ENCODE measurements around the gene HOTAIR.
A peak's percentile ranks its signal among the peaks of the same experiment; 100 is the strongest.

Gene HOTAIR

GRCh38 chr12:53948650-53949593 is 25.8 kb downstream of the HOTAIR start:
- peak; percentile 51 for DNase-seq (ENCODE audit: low spot score)

GRCh38 chr12:53947743-53948142 is 27.0 kb downstream of the HOTAIR start:
- no peak for DNase-seq (ENCODE audit: low spot score)

GRCh38 chr12:53944907-53945847 is 29.6 kb downstream of the HOTAIR start:
- no peak for DNase-seq (ENCODE audit: low spot score)

GRCh38 chr12:53944209-53944608 is 30.5 kb downstream of the HOTAIR start:
- DNase-seq (ENCODE audit: low spot score) = no peak

GRCh38 chr12:53942467-53942997 is 32.2 kb downstream of the HOTAIR start:
- DNase-seq (ENCODE audit: low spot score) = no peak

- no peak for DNase-seq (ENCODE audit: low spot score)
Measured at GRCh38 chr12:53941750-53942149, 33.0 kb downstream of the HOTAIR start.

GRCh38 chr12:53941187-53941586 is 33.6 kb downstream of the HOTAIR start:
- no peak for DNase-seq (ENCODE audit: low spot score)

GRCh38 chr12:53940443-53941014 is 34.2 kb downstream of the HOTAIR start:
- no peak for DNase-seq (ENCODE audit: low spot score)

GRCh38 chr12:53939141-53940108 is 35.3 kb downstream of the HOTAIR start:
- no peak for DNase-seq (ENCODE audit: low spot score)

- peak; percentile 96 for DNase-seq (ENCODE audit: low spot score)
Measured at GRCh38 chr12:53938326-53939140, 36.2 kb downstream of the HOTAIR start, which contains the start of gene HOXC13. Gene HOXC13, plus strand, starts transcription at chr12:53938831. Its CDS starts 76 bp downstream, at chr12:53938907.

- DNase-seq (ENCODE audit: low spot score) = no peak
Measured at GRCh38 chr12:53937596-53938325, 37.0 kb downstream of the HOTAIR start.

- DNase-seq (ENCODE audit: low spot score) = no peak
Measured at GRCh38 chr12:53937099-53937498, 37.7 kb downstream of the HOTAIR start.

- no peak for DNase-seq (ENCODE audit: low spot score)
Measured at GRCh38 chr12:53935383-53936341, 39.1 kb downstream of the HOTAIR start.

- no peak for DNase-seq (ENCODE audit: low spot score)
Measured at GRCh38 chr12:53932915-53933314, 41.8 kb downstream of the HOTAIR start.

GRCh38 chr12:53931844-53932581 is 42.7 kb downstream of the HOTAIR start:
- DNase-seq (ENCODE audit: low spot score) = no peak

GRCh38 chr12:53930591-53931255 is 44.0 kb downstream of the HOTAIR start:
- no peak for DNase-seq (ENCODE audit: low spot score)

- no peak for DNase-seq (ENCODE audit: low spot score)
Measured at GRCh38 chr12:53929527-53929926, 45.2 kb downstream of the HOTAIR start.

All from cerebellar cortex (tissue), 1 donor.